HG03469 (cell line): ENCODE measurements around the gene UBE2V1.
"Not testable (repeated sequence)": the region's sequence is repeated elsewhere in the genome, so short reads cannot be mapped to it uniquely, and the experiment has no call there.

ENCODE experiments used
- ATAC-seq: cut with Tn5 transposase; IDR thresholded peaks from one replicate; pipeline ENCODE4 v1.9.1; 2021; ENCODE audit warnings: mild to moderate bottlenecking, moderate library complexity, moderate number of reproducible peaks; ENCODE audit not compliant: unreplicated experiment

Gene UBE2V1

DNA sequence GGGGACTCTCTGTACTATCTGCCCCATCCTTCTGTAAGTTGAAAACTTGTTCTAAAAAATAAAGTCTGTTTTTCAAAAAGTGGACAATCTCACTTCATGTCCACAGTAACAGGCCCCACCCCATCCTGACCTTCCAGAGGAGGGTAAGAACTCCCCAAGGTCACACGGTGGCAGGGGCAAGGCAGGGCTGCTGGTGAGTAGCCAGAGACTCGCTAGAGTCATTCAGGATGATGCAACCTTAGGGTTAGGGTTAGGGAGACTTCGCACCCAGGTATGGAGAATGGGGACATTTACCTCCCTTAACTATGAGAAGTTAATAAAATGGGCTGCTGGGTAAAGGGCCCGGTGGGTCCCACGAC is 25.1 kb upstream of the UBE2V1 start:
- no peak for ATAC-seq

DNA sequence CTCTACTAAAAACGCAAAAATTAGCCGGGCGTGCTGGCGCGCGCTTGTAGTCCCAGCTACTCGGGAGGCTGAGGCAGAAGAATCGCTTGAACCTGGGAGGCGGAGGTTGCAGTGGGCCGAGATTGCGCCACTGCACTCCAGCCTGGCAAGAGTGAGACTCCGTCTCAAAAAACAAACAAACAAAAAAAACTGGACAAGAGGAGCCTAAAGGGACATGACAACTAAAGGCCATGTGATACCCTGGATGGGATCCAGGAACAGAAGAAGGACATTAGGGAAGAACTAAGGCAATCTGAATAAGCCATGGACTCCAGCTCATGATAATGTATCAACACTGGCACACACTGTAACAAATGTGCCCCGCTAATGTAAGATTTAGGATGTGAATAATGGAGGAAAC is 24.8 kb upstream of the UBE2V1 start:
- ATAC-seq: not testable (repeated sequence)

DNA sequence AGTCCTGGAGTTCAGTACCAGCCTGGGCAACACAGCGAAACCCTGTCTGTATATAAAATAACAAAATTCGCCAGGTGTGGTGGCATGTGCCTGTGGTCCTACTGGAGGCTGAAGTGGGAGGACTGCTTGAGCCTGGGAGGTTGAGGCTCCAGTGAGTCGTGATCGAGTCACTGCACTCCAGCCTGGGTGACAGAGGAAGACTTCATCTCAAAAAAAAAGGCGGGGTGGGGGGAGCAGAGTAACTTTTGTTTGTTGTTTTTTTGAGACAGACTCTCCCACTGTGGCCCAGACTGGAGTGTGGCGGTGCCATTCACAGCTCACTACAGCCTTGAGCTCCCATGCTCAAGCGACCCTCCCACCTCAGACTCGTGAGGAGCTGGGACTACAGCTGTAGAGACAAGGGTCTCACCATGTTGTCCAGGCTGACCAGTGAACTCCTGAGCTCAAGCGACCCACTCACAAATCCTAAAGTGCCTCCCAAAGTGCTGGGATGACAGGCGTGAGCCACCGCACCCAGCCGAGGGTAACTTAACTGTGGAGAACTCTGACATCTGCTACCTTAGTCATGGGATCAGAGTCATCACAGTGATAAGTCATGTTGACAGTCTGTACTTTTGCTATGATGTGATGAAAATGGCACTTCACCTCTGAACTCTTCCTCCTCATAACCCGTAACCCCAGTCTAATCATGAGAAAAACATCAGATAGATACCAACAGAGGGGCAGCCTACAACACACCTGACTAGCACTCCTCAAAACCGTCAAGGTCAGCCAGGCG is 24.1 kb upstream of the UBE2V1 start:
- no peak for ATAC-seq

DNA sequence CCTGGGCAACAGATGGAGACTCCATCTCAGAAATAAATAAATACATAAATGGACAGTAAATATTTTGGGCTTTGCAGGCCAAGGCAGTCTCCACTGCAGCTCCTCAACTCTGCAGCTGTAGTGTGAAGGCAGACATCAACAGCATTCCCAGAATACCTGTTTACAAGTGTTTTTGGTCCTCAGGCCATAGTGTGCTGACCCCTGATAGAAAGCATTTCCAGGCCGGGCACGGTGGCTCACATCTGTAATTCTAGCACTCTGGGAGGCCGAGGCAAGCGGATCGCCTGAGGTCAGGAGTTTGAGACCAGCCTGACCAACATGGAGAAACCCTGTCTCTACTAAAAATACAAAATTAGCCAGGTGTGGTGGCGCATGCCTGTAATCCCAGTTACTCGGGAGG is 22.2 kb upstream of the UBE2V1 start:
- not testable (repeated sequence) for ATAC-seq

DNA sequence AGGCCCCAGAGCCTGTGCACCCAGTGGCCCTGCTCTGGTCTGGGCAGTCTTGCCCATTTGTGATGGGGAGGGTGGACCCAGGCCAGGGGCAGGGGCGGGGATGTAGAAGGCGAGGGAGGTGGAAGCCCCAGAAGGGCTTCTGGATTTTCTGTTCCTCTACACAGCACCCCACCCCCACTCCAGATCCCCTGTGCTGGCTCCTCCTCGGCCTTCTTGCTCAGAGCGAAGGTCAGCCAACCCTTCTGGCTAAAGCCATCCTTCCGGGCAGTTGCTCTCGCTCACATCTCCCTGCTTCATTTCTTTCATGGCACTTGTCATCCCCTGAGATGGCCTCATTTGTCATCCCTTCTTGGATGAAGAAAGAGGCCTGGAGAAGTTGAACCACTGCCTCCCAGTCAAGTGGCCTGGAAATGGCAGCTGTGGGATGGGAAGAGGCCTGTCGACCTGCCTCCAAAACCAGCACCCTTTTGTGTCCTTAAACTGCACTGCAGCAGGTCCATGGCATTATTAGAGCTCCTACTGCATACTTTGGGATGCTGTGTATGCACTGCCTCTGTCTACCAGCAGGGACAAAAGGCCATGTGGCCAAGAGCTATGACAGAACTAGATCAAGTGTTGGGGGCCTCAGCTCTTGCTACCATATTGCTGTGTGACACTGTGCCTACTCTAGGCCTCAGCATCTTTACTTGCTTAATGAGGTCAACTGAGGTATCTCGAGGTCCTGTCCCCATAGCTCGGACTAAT is 20.7 kb upstream of the UBE2V1 start:
- ATAC-seq: no peak

DNA sequence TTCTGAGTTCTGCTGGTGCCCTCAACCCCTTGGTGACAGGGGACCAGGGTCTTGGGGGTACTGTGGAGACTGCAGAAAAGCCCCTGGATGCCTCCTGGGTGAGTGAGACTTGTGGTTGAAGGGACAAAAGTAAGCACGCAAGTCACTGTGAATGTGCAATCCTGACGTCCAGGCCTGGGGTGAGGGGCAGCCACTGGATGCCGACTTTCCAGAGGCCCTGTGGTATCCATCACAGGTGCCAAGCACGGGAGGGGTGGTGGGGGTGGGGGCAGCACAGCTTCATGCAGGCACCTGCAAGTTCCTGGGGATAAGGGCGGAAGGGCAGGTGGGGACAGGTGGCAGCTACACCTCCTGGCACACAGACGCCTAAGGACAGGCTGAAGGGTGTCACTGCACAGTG is 20.1 kb upstream of the UBE2V1 start:
- ATAC-seq: no peak

DNA sequence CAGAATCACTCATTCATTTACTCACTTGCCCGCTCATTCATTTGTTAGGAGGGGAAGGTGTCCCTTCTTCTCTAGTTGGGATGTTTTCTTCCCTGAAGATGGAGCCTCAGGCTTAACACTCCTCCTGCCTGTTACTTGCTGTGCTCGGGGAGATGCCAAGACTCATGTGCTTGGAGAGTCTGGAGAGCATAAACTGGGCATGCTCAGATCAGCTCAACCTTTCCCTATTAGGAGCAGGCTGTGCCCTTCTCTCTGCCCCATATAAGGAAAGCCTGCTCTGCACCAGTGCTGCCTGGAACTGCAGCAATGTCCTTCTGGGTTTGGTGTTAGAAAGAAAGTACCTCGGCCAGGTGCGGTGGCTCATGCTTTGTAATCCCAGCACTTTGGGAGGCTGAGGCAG is 18.0 kb upstream of the UBE2V1 start:
- ATAC-seq: no peak

DNA sequence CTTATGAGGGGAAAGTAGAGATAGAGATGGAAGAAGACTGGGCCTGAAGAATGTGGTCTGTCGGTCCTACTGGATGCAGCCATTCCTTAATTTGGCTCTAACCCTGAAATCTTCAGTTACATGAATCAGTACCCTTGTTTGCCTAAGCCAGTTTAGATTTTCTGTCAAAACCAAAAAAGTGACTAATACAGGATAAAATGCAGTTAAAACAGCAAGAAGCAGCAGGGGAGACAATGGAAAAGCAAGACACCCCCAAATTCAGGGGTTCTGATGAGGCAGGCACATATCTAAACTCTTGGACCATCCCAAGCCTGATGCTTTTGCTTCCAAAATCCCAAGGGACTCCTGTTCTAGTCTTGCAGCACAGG is 17.4 kb upstream of the UBE2V1 start:
- no peak for ATAC-seq

DNA sequence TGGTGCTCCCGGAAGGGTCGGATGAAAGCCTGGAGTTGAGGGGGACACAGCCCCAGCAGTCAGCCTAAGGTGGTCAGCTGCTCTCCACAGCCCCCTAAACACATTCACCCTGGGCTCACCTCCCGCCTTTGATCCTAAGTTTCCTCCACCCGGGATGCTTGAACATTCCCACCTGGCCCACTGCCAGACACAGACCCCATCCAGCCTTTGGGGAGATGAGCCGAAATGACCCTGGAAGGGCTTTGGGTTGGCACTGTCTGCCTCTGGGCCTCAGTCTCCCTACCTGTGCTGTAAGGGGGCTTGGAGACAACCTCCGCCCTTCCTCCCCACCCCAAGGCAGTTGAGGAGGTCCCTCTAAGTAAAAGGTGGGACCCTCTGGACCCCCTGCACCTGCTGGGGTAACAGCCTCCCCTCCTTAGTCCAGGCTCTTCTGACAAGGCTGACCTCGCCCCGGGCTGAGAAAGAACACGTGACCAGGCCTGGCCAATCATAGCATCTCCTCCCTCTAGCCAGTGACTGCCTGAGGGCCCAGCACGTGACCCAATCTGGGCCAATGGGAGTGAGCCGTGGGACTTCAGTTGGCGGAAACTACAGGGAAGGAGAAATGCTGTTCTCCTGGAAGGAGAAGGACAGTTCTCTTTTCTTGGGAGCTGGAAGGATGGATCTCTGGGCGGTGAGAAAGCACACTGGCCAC is 16.9 kb upstream of the UBE2V1 start:
- ATAC-seq: no peak

DNA sequence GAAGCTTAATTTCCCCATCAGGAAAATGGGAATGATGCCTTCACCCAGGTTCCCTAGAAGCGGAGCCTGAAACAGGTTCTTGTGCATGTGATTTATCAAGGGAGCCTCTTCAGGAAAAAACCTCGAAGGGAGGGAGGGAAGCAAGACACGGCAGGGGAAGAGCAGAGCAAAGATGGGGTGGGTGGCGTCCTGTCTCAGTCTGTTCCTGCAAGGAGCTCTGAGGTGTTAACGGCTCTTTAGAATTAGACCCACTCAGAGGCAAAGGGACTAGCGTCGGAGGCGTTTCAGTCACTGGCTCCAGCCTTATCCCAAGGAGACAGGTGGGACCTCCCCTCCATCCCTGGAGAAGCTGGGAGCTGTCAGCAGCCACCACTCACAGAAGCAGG is 15.6 kb upstream of the UBE2V1 start:
- no peak for ATAC-seq

DNA sequence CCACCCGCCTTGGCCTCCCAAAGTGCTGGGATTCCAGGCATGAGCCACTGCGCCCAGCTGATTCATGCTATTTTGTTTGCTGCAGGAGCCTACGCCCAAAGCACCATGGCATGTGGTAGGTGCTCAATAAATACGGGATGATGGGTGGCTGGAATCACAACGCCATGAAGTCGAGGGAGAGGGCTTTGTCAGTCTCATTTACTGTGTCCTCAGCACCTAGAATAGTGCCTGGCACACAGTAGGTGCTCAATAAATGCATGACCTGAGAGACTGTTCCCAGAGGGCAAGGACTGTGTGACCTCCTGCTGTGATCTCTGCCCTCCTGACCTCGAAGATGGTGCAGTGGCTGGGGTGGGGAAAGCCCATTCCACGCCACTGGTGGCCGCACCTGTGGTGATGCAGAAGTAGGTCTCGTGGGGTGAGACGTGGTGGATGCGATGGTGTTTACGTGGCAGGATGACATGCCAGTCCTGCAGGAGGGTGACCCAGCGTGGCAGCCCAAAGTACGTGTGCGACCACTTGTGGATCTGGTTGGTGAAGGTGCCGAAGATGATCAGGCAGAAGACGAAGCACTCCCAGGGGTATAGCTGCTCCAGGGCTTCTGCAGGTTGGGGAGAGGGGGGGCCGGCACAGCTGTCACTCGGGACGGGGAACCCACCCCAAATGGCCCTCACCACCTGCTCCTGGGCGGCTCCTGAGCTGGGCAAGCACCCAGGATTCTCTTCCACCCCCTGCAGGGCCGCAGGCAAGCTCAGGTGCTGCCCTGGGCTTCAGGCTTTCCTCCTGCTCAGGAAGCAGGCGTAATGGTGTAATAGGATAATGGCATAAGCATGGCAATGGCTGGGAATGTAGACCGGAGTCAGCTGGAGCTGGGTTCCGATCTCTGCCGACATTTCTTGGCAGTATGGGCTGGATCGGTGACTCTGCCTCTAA is 14.9 kb upstream of the UBE2V1 start:
- no peak for ATAC-seq

DNA sequence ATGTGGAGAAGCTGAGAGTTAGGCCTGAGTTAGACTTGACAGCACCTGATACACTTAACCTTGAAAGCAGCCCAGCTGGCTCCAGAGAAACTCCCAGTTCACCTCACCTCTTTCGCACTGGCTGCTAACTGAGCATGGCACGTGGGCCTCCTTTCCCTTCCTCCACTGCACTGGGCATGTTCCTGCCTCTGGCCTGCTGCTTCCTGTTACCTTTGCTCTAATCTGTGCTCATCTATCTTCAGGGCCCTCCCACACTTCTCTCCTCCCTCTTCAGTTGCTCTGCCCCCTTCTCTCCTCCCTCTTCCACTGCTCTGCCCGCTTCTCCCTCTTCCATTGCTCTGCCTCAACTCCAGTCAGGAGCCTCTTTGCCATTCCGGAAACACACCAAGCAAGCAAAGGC is 13.7 kb upstream of the UBE2V1 start:
- ATAC-seq: no peak

DNA sequence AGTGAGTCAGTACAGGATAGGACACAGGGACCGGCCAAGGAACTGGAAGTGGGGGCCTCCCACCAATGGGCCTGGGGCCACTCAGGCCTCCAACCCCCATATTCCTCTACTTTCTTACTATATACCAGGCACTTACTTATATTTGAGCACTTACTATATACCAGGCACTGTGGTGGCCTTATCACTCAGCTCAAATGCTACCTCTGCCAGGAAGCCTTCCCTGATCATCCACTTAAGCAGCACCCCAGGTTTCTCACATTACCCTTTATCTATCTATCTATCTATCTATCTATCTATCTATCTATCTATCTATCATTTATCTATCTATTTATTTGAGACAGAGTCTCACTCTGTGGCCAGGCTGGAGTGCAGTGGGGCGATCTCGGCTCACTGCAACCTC is 12.3 kb upstream of the UBE2V1 start:
- ATAC-seq: no peak

DNA sequence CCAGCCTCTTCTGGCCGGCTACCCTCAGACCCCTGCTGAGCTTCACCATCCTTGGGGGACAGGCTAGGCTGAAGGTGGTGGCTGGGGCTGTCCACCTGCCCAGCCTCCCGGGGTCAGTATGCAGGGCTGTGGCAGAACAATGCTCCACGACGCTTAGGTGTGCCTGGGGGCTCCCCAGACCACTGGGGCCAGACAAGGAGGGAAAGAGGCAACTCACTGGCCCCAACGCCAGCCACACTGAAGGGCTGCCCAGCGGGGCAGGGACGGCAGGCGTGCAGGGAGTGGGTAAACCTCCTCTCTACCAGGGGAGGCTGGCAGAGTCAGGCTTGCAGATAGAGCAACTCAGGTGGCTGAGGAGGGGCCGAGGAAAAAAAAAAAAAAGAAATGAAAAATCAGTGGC is 11.5 kb upstream of the UBE2V1 start:
- ATAC-seq: no peak

DNA sequence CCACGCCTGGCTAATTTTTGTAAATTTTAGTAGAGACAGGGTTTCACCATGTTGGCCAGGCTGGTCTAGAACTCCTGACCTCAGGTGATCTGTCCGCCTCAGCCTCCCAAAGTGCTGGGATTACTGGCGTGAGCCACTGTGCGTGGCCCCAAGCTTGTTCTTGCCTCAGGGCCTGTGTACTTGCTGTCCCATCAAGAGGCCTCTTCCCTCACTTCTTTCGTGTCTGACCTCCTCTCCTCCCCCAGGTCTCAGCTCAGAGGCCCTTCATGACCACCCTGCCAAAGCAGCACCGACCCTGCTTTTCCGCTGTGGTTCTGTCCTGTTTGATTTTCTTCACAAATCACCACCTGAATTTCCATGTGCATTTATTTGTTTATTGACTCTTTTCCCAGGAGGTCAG is 10.5 kb upstream of the UBE2V1 start:
- no peak for ATAC-seq

DNA sequence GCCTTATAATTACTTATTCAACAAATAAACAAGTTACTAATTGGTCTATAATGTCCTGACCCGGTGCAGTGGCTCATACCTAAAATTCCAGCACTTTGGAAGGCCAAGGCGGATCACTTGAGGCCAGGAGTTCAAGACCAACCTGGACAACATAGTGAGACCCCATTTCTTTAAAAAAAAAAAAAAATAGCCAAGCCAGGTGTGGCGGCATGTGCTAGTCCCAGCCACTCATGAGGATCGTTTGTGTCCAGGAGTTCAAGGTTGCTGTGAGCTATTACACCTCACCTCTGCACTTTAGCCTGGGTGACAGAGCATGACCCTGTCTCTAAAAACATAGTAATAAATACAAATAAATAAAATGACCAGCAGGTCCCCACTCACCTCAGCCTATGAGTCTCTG is 9.8 kb upstream of the UBE2V1 start:
- ATAC-seq: no peak

DNA sequence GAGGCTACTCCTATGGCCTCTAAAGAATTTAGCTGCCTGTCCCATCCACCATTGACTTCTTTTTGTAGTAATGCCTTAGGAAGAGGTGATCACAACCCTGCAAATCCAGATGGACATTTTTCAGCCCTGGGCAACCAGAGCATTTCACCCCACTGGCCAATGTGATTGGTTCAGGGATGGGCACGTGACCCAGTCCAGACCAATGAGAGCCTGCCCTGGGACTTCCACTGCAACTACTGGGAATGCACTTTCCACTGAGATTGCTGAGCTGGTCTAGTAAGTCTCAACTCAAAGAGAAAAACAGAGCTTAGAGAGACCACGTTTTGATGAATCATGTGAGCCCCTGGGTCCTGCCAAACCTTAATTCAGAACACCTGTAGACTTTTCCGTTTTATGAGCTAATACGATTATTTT is 8.9 kb upstream of the UBE2V1 start:
- ATAC-seq: no peak

DNA sequence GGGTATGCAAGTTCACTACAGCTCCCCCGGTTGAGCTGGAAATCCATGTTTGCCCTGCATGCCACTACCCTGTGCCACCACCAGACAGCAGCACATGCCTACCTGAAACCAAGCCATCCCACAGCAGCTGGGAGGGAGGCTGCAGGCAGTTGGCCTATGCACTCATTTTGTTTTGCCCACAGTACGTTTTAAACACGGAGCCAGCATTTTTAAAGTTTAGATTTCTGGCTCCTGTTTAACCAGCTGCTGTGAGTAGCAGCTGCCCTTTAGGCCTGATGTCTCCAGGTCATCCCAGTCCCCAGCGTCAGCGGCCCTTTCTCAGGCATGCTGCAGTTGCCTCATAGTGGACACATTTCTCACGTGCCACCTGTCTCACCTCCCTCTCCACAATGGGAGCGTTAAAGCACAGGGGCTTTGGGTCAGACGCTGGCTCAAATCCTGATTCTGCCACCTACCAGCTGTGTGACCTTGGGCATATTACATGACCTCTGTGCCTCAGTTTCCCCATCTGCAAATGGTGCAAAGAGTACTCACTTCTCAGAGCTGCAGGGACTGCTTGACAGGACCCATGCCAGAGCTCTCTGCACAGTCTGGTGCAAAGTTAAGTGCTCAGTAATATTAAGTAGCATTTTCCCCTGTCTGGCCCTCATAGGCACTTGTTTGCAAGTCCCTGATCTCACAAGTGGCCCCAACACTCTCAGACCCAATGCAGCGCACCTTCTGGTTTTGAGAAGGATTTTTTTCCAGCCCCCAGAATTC is 8.2 kb upstream of the UBE2V1 start:
- ATAC-seq: no peak

DNA sequence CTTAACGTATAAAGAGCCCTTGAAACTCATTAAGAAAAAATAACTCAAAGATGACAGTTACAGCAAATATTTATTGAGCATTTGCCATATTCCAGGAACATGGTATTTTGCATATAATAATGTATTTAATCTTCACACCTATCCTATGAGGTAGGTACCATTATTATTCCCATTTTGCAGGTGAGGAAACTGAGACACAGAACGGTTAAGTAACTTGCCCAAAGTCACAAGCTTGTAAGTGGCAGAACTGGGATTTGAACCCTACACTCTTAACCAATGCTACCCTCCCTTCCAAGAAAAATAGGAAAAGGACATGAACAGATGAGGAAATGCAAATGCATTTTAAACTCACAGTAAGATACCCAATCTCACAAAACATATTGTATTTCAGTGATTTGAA is 5.3 kb upstream of the UBE2V1 start:
- ATAC-seq: no peak

DNA sequence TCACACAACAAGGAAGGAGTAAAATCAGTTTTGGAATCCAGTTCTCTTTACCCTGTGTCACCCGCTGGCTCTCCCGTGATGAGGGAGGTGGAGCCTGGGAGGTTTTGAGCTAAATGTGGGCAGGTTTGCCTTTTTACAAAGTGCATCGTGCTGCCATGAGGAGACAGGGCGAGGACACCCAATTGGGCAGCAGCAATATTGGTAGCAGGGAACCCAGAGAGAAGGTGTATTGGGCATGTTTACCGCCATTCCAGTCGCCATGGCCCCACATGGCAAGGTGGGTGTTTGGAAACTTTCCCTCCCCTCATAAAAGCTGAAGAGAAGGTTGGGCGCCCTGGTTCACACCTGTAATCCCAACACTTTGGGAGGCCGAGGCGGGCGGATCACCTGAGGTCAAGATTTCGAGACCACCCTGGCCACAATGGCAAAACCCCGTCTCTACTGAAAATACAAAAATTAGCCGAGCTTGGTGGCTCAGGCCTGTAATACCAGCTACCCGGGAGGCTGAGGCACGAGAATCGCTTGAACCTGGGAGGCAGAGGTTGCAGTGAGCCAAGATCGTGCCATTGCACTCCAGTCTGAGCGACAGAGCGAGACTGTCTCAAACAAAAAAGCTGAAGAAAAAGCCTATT is 3.5 kb upstream of the UBE2V1 start:
- no peak for ATAC-seq
